Effector CD4-positive, alpha-beta T cell (primary cell): Measurements from ENCODE around the gene CARMIL1.

ENCODE experiments used
- DNase-seq: peaks from one replicate; pipeline ENCODE4 v3.0.0-alpha.2; 2020

Gene CARMIL1

GRCh38 chr6:25630508-25631278 lies 351.5 kb downstream of the CARMIL1 start:
- no peak for DNase-seq

GRCh38 chr6:25635886-25636317 lies 356.7 kb downstream of the CARMIL1 start:
- no peak for DNase-seq

- no peak for DNase-seq
Observed at GRCh38 chr6:25637211-25637610, 358.0 kb downstream of the CARMIL1 start.

GRCh38 chr6:25637960-25638434 lies 358.8 kb downstream of the CARMIL1 start:
- no peak for DNase-seq

- DNase-seq: no peak
Observed at GRCh38 chr6:25639653-25640052, 360.5 kb downstream of the CARMIL1 start.

GRCh38 chr6:25640446-25640845 lies 361.3 kb downstream of the CARMIL1 start:
- DNase-seq: no peak

- no peak for DNase-seq
Observed at GRCh38 chr6:25640891-25641290, 361.7 kb downstream of the CARMIL1 start.

GRCh38 chr6:25641377-25641776 lies 362.2 kb downstream of the CARMIL1 start:
- no peak for DNase-seq

- DNase-seq: no peak
Observed at GRCh38 chr6:25641940-25642666, 362.9 kb downstream of the CARMIL1 start.

- DNase-seq: no peak
Observed at GRCh38 chr6:25642667-25643328, 363.6 kb downstream of the CARMIL1 start.

GRCh38 chr6:25645916-25646315 lies 366.7 kb downstream of the CARMIL1 start:
- DNase-seq: no peak

GRCh38 chr6:25649611-25650010 lies 370.4 kb downstream of the CARMIL1 start:
- DNase-seq: no peak

- peak; percentile 3 for DNase-seq
Observed at GRCh38 chr6:25652007-25652515, 372.9 kb downstream of the CARMIL1 start, which contains the start of gene SCGN. TSS of gene SCGN (plus strand) at chr6:25652215. CDS start at chr6:25652404, 189 bp downstream.

- no peak for DNase-seq
Observed at GRCh38 chr6:25655723-25656122, 376.5 kb downstream of the CARMIL1 start.

- no peak for DNase-seq
Observed at GRCh38 chr6:25659633-25660368, 380.6 kb downstream of the CARMIL1 start.

- DNase-seq: no peak
Observed at GRCh38 chr6:25660512-25660911, 381.3 kb downstream of the CARMIL1 start.

- no peak for DNase-seq
Observed at GRCh38 chr6:25661129-25661779, 382.1 kb downstream of the CARMIL1 start.

GRCh38 chr6:25665455-25665854 lies 386.3 kb downstream of the CARMIL1 start:
- DNase-seq: no peak

- DNase-seq: no peak
Observed at GRCh38 chr6:25669413-25669812, 390.2 kb downstream of the CARMIL1 start.
